SJSA1 (cell line): ENCODE data around the gene C1orf50. TPM values are rescaled to one million over a fixed set of nuclear protein-coding genes. Genes with fewer than 3 reads are reported as not detected.
"Not testable (repeated sequence)": the region's sequence is repeated elsewhere in the genome, so short reads cannot be mapped to it uniquely, and the experiment has no call there.

Source experiments
- DNase-seq, 2 experiments: peaks; one replicate each; pipeline ENCODE4 v3.0.0-alpha.2; 2015 to 2020; ENCODE audit warnings: low spot score in 2 of 2, low read depth in 1 of 2
- H3K27ac ChIP-seq: fragments of 250-450 bp; sonication (Bioruptor Pico); 2 replicates; pipeline ENCODE4 v1.5.1; 2020; ENCODE audit warnings: mild to moderate bottlenecking, moderate library complexity
- H3K27me3 ChIP-seq: fragments of 250-450 bp; sonication (Bioruptor Pico); replicated peaks from 2 replicates; pipeline ENCODE4 v1.5.1; 2020; ENCODE audit warnings: mild to moderate bottlenecking, moderate library complexity
- H3K36me3 ChIP-seq: fragments of 250-450 bp; sonication (Bioruptor Pico); 2 replicates; pipeline ENCODE4 v1.5.1; 2020; ENCODE audit warnings: mild to moderate bottlenecking
- H3K4me1 ChIP-seq: fragments of 250-450 bp; sonication (Bioruptor Pico); replicated peaks from 2 replicates; pipeline ENCODE4 v1.6.1; 2021; ENCODE audit warnings: mild to moderate bottlenecking
- H3K4me3 ChIP-seq: fragments of 250-450 bp; sonication (Bioruptor Pico); 2 replicates; pipeline ENCODE4 v1.5.1; 2020; ENCODE audit warnings: mild to moderate bottlenecking
- H3K9me3 ChIP-seq: fragments of 250-450 bp; sonication (Bioruptor Pico); replicated peaks from 2 replicates; pipeline ENCODE4 v1.5.1; 2020; ENCODE audit warnings: mild to moderate bottlenecking
- total RNA-seq: library from RNA; depleted of rRNA; stranded (reverse); fragments of >200 nt; shearing (Covaris generic); gene quantifications from 2 replicates; pipeline ENCODE4 v1.2.3, GENCODE V29; 2014; rRNA removed

C1orf50 gene
- 0.69 and 4.2 TPM in 2 replicates for total RNA-seq

DNA sequence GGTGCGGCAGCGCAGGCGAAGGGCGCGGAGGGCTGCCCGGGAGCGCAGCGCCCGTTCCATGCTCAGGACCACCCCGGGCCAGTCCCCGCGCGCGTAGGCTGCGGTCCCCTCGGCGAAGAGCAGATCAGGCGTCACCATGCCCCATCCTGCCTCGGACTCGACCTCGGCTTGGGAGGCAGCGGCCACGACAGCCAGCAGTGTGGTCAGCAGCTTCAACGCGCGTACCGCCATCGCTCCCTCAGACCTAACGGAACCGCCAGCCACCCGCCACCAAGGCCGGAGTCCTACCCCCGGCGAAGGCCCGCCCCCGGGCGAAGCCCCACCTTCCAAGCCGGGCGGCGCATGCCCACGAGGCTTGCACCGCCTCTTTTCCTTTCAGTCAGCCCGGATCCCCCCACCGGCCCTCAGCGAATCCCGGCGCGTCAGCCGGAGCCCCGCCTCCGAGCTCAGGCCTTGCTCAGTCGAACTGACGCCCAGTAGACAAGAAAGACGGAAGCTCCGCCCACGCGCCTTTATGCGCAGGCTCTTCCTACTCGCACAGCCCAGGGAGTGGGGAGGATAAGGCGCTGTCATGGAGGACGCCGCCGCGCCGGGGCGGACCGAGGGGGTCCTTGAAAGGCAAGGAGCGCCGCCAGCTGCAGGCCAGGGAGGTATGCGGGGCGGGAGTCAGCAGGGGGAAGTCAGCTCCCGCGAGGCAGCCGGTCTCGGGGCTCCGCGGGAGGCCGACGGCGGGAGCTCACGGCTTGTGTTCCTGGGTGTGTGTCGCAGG lies at the start of gene C1orf50, which contains the start of gene P3H1:
TSS of gene C1orf50 (plus strand) at position 509 of the 769 bp plus-strand sequence. CDS start at position 572, 63 bp downstream.
TSS of gene P3H1 (minus strand) at position 288 of the 769 bp plus-strand sequence. CDS start at position 231, 57 bp downstream.
- Histone ChIP-seq H3K9me3 (no peaks in the 10 kb centered on the region; the same call in 1 of the 2 replicates), H3K4me3 (peak within 1 kb of the TSS; percentile 91), H3K36me3 (peaks cover 29% of the 10 kb centered on the region), H3K27ac (peak within 1 kb of the TSS; percentile 59), H3K4me1 (peaks cover 15% of the 10 kb centered on the region), H3K27me3 (no peaks in the 10 kb centered on the region)
- DNase-seq, result peak; percentile 98 to 100

- Histone ChIP-seq H3K27ac (no peak overlapping the region), H3K4me3 (no peak overlapping the region), H3K36me3 (no peaks in the 10 kb centered on the region), H3K9me3 (no peaks in the 10 kb centered on the region), H3K27me3 (no peaks in the 10 kb centered on the region), H3K4me1 (no peaks in the 10 kb centered on the region)
- no peak for DNase-seq
Measured at GRCh38 chr1:42720868-42721267, 46.2 kb upstream of the C1orf50 start.

DNA sequence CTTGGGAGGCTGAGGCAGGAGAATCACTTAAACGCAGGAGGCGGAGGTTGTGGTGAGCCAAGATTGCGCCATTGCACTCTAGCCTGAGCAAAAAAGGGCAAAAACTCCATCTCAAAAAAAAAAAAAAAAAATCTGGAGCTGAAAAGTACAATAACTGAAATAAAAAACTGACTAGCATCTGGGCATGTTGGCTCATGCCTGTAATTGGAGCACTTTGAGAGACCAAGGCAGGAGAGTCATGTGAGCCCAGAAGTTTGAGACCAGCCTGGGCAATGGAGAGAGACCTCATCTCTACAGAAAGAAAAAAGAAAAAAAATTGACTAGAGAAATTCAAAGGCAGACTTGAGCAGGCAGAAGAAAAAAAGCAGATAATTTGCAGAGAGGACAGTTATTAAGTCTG lies 45.1 kb upstream of the C1orf50 start:
- Histone ChIP-seq H3K4me3 (no peak overlapping the region), H3K27me3 (no peaks in the 10 kb centered on the region), H3K27ac (no peak overlapping the region), H3K9me3 (no peaks in the 10 kb centered on the region), H3K36me3 (no peaks in the 10 kb centered on the region), H3K4me1 (no peaks in the 10 kb centered on the region)
- no peak for DNase-seq

GRCh38 chr1:42722403-42722802 lies 44.6 kb upstream of the C1orf50 start:
- DNase-seq, H3K4me3 ChIP-seq, H3K4me1 ChIP-seq, H3K27me3 ChIP-seq, H3K36me3 ChIP-seq, H3K9me3 ChIP-seq, H3K27ac ChIP-seq: not testable (repeated sequence)

DNA sequence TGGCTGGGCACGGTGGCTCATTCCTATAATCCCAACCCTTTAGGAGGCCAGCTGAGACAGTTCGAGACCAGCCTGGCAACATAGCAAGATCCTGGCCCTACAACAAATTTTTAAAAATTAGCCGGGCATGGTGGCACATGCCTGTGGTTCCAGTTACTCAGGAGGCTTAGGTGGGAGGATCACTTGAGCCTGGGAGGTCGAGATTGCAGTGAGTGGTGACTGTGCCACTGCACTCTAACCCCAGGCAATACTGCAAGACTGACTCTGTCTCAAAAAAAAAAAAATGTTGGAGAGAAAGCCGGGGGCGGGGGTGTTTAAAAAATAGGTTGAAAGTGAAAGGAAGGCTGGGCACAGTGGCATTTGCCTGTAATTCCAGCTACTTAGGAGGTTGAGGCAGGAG lies 43.5 kb upstream of the C1orf50 start:
- DNase-seq, result no peak
- no peaks in the 10 kb centered on the region for H3K4me1 ChIP-seq
- no peaks in the 10 kb centered on the region for H3K9me3 ChIP-seq
- no peaks in the 10 kb centered on the region for H3K27me3 ChIP-seq
- no peak overlapping the region for H3K4me3 ChIP-seq
- no peak overlapping the region for H3K27ac ChIP-seq
- H3K36me3 ChIP-seq, result no peaks in the 10 kb centered on the region

- H3K27me3 ChIP-seq, H3K4me3 ChIP-seq, DNase-seq, H3K4me1 ChIP-seq, H3K36me3 ChIP-seq, H3K27ac ChIP-seq, H3K9me3 ChIP-seq: not testable (repeated sequence)
Measured at GRCh38 chr1:42725820-42726219, 41.2 kb upstream of the C1orf50 start.

DNA sequence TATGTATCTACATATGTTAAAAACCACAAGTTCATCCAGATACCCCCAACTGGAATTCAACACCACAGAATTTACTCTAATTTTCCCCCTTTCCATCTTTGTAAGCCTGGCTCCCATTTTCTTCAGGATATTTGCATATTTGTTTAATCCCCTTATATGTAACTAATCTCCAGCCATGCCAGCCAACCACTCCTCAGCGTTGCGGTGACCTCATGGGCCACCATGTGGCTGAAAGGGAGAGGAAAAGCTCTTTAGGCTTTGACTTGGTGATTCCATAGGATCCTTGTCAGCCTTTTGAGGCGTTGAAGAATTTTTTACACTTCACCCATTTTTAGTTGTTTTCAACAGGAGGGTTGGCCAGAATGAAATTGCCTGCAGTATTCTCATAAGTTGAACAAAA lies 37.0 kb upstream of the C1orf50 start:
- Histone ChIP-seq H3K4me3 (no peak overlapping the region), H3K27me3 (no peaks in the 10 kb centered on the region), H3K27ac (no peak overlapping the region), H3K4me1 (no peaks in the 10 kb centered on the region), H3K36me3 (no peaks in the 10 kb centered on the region), H3K9me3 (no peaks in the 10 kb centered on the region)
- no peak for DNase-seq

- no peak overlapping the region for H3K4me3 ChIP-seq
- no peak for DNase-seq
- H3K36me3 ChIP-seq, result no peaks in the 10 kb centered on the region
- no peak overlapping the region for H3K27ac ChIP-seq
- H3K27me3 ChIP-seq, result no peaks in the 10 kb centered on the region
- H3K4me1 ChIP-seq, result no peaks in the 10 kb centered on the region
- no peaks in the 10 kb centered on the region for H3K9me3 ChIP-seq
Measured at GRCh38 chr1:42730988-42731387, 36.1 kb upstream of the C1orf50 start.

DNA sequence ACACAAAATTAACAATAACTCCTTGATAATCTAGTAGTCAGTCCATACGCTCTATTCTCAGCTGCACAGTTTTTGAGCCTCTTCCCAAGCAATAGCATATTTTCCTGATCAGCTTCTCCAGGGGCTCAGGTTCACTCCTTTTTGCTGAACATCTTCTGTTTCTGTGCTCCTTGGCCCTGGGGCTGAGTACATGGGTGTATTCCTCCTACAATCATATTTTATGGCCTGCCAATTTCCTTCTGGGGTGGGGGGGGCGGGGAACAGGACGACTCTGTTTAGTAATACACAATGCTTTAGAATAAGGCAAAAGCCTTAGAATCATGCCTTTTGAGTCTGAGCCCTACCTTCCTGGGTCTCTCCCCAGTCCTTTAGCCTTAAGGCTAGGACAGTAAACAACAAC lies 35.5 kb upstream of the C1orf50 start:
- Histone ChIP-seq H3K27me3 (no peaks in the 10 kb centered on the region), H3K9me3 (no peaks in the 10 kb centered on the region), H3K36me3 (no peaks in the 10 kb centered on the region), H3K27ac (no peak overlapping the region), H3K4me3 (no peak overlapping the region), H3K4me1 (no peaks in the 10 kb centered on the region)
- no peak for DNase-seq

DNA sequence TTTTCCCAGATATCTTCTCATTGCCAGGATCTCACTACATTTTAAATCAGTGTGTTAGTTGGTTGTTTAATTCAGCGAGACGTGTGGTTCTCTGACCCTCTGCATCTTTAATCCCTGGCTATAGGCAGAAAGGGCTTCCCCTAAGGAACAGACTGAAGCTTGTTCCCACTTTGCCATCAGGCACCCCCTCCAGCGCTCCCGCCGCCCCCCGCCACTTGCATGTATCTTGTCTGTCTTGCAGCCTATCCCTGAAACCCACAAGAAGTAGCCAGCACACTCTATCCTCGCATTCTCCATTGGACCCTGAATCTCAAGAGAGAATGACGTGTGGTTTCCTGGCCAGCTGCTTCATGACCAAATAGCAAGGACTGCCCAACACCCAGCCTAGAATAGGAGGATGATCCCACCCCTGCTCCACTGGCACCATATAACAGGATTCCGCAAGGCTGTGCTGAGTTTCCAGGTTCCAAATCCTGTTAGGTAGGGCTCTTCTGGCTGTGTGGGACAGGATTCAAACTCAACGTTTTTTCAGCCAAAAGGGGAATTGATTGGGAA lies 34.8 kb upstream of the C1orf50 start:
- H3K27me3 ChIP-seq, result no peaks in the 10 kb centered on the region
- DNase-seq, result peak in 1 of 2 experiments; percentile 22
- no peaks in the 10 kb centered on the region for H3K36me3 ChIP-seq

GRCh38 chr1:42733415-42734200 lies 33.4 kb upstream of the C1orf50 start:
- H3K4me3 ChIP-seq, result no peak overlapping the region
- H3K9me3 ChIP-seq, result no peaks in the 10 kb centered on the region
- H3K27ac ChIP-seq, result no peak overlapping the region
- no peaks in the 10 kb centered on the region for H3K4me1 ChIP-seq
- DNase-seq, result no peak
- H3K36me3 ChIP-seq, result no peaks in the 10 kb centered on the region
- H3K27me3 ChIP-seq, result no peaks in the 10 kb centered on the region

More for the DNA sequence above, 34.8 kb upstream of the C1orf50 start:
- no peaks in the 10 kb centered on the region for H3K4me1 ChIP-seq
- no peak overlapping the region for H3K4me3 ChIP-seq
- no peak overlapping the region for H3K27ac ChIP-seq
- no peaks in the 10 kb centered on the region for H3K9me3 ChIP-seq

- no peak overlapping the region for H3K4me3 ChIP-seq
- H3K27me3 ChIP-seq, result no peaks in the 10 kb centered on the region
- H3K4me1 ChIP-seq, result no peaks in the 10 kb centered on the region
- H3K36me3 ChIP-seq, result no peaks in the 10 kb centered on the region
- DNase-seq, result no peak
- H3K27ac ChIP-seq, result no peak overlapping the region
- no peaks in the 10 kb centered on the region for H3K9me3 ChIP-seq
Measured at GRCh38 chr1:42734201-42735035, 32.6 kb upstream of the C1orf50 start.

GRCh38 chr1:42735056-42735455 lies 32.0 kb upstream of the C1orf50 start:
- no peaks in the 10 kb centered on the region for H3K9me3 ChIP-seq
- H3K27ac ChIP-seq, result no peak overlapping the region
- H3K4me1 ChIP-seq, result no peaks in the 10 kb centered on the region
- no peaks in the 10 kb centered on the region for H3K36me3 ChIP-seq
- no peaks in the 10 kb centered on the region for H3K27me3 ChIP-seq
- no peak overlapping the region for H3K4me3 ChIP-seq
- no peak for DNase-seq
